K562 (cell line): ENCODE data around the gene UTS2R. TPM values are rescaled to one million over a fixed set of nuclear protein-coding genes. Genes with fewer than 3 reads are reported as not detected.

ENCODE experiments used
- COPS2 ChIP-seq: fragments of 450-650 bp; conservative IDR thresholded peaks from 2 replicates; pipeline ENCODE4 v1.6.1; 2016; ENCODE audit warnings: mild to moderate bottlenecking, moderate library complexity
- CSDE1 ChIP-seq, 2 experiments: fragments of 450-650 bp; IDR thresholded peaks; 2 replicates each; pipeline ENCODE4 v1.6.1; 2016; ENCODE audit warnings: mild to moderate bottlenecking in 1 of 2
- CTCFL ChIP-seq: IDR thresholded peaks from 2 replicates; pipeline ENCODE4 v1.6.1; 2011; ENCODE audit warnings: borderline replicate concordance, low read depth, mild to moderate bottlenecking, moderate library complexity, low read length; ENCODE audit not compliant: insufficient read depth, poor library complexity, severe bottlenecking
- DNMT1 ChIP-seq: fragments of 450-650 bp; IDR thresholded peaks from 2 replicates; pipeline ENCODE4 v1.6.1; 2016; ENCODE audit warnings: antibody characterized with exemption, mild to moderate bottlenecking
- ELF1 ChIP-seq: fragments of 200-800 bp; sonication (Bioruptor generic); IDR thresholded peaks from 2 replicates; pipeline ENCODE4 v1.6.1; 2016; ENCODE audit warnings: missing genetic modification characterization, missing compliant biosample characterization
- HLTF ChIP-seq: fragments of 450-650 bp; IDR thresholded peaks from 2 replicates; pipeline ENCODE4 v1.6.1; 2016
- HMBOX1 ChIP-seq: sonication (generic); IDR thresholded peaks from 2 replicates; pipeline ENCODE4 v1.6.1; 2016
- HMG20B ChIP-seq: fragments of 250-450 bp; sonication (Bioruptor Pico); IDR thresholded peaks from 2 replicates; pipeline ENCODE4 v1.5.0; 2021; ENCODE audit warnings: mild to moderate bottlenecking
- MCM7 ChIP-seq, 2 experiments: fragments of 450-650 bp; IDR thresholded peaks; 2 replicates each; pipeline ENCODE4 v1.6.1; 2016 to 2018
- NFATC3 ChIP-seq: fragments of 450-650 bp; IDR thresholded peaks from 2 replicates; pipeline ENCODE4 v1.6.1; 2017; ENCODE audit warnings: mild to moderate bottlenecking
- SETDB1 ChIP-seq: IDR thresholded peaks from one replicate; pipeline ENCODE4 v1.6.1; 2012; ENCODE audit warnings: low read length, control low read depth, inconsistent platforms
- ZBTB17 ChIP-seq: fragments of 450-650 bp; formaldehyde crosslinking; IDR thresholded peaks from 2 replicates; pipeline ENCODE4 v1.4.0; 2020; ENCODE audit warnings: mild to moderate bottlenecking
- ZBTB34 ChIP-seq: fragments of 250-450 bp; sonication (Bioruptor Pico); IDR thresholded peaks from 2 replicates; pipeline ENCODE4 v1.8.0; 2021; ENCODE audit warnings: mild to moderate bottlenecking, moderate library complexity
- ZC3H4 ChIP-seq: sonication (generic); formaldehyde crosslinking; IDR thresholded peaks from 2 replicates; pipeline ENCODE4 v1.9.0; 2021; ENCODE audit warnings: missing genetic modification reagents, borderline replicate concordance
- ZNF507 ChIP-seq: conservative IDR thresholded peaks from 2 replicates; pipeline ENCODE4 v1.6.1; 2017; ENCODE audit warnings: missing genetic modification characterization, missing compliant biosample characterization
- ZNF668 ChIP-seq: fragments of 250-450 bp; sonication (Bioruptor Pico); IDR thresholded peaks from 2 replicates; pipeline ENCODE4 v1.8.0; 2022; ENCODE audit warnings: mild to moderate bottlenecking, inconsistent platforms
- ZNF707 ChIP-seq: fragments of 250-450 bp; sonication (Bioruptor Pico); conservative IDR thresholded peaks from 2 replicates; pipeline ENCODE4 v1.8.0; 2022; ENCODE audit warnings: inconsistent platforms, mild to moderate bottlenecking, moderate library complexity
- polyA plus RNA-seq, 8 experiments: library from polyadenylated mRNA; depleted of rRNA in 4 of 8; stranded (reverse) in 5 of 8; unstranded in 3 of 8; fragments of >200 nt; fragmentation: Nextera tagmentation in 2 of 8; fragmentation: Illumina TruSeq in 1 of 8; extraction: Ambion mirVana in 2 of 8; extraction: Trizol in 1 of 8; gene quantifications; 2 replicates each; pipeline versions ENCODE4 v1.2.1 to v1.2.3, GENCODE V29; 2011 to 2014; ENCODE audit warnings: inconsistent platforms in 1 of 8, missing spikeins in 1 of 8
- total RNA-seq, 7 experiments: library from RNA; depleted of rRNA in 6 of 7; stranded (reverse); fragments of >200 nt in 6 of 7; fragmentation: Illumina TruSeq in 2 of 7; extraction: Trizol in 2 of 7; gene quantifications; 2 replicates each; pipeline versions ENCODE4 v1.2.1 to v1.2.3, GENCODE V29; 2011 to 2021; ENCODE audit warnings: low replicate concordance in 1 of 7
- TF ChIP-seq, protein P1 (sequence below): fragments of 450-650 bp; IDR thresholded peaks from 2 replicates; pipeline ENCODE4 v1.6.1; 2017; ENCODE audit warnings: mild to moderate bottlenecking, moderate library complexity
- TF ChIP-seq, protein P2 (sequence below), 3 experiments: fragments of 200-800 bp in 1 of 3; fragments of 250-450 bp in 1 of 3; fragments of 450-650 bp in 1 of 3; sonication (Bioruptor Pico) in 1 of 3; sonication (Bioruptor generic) in 1 of 3; formaldehyde crosslinking in 1 of 3; IDR thresholded peaks; 2 replicates each; pipeline versions ENCODE4 v1.6.1 to v1.8.0; 2016 to 2022; ENCODE audit warnings: mild to moderate bottlenecking in 2 of 3, missing genetic modification characterization in 2 of 3, missing compliant biosample characterization in 1 of 3, moderate library complexity in 1 of 3

UTS2R gene
- total and polyA plus RNA-seq, 9 of the 15 experiments (the other 6 are each of a cell fraction or from before 2014, with no cell fraction given) = 0.22 TPM; not detected in 8

DNA sequence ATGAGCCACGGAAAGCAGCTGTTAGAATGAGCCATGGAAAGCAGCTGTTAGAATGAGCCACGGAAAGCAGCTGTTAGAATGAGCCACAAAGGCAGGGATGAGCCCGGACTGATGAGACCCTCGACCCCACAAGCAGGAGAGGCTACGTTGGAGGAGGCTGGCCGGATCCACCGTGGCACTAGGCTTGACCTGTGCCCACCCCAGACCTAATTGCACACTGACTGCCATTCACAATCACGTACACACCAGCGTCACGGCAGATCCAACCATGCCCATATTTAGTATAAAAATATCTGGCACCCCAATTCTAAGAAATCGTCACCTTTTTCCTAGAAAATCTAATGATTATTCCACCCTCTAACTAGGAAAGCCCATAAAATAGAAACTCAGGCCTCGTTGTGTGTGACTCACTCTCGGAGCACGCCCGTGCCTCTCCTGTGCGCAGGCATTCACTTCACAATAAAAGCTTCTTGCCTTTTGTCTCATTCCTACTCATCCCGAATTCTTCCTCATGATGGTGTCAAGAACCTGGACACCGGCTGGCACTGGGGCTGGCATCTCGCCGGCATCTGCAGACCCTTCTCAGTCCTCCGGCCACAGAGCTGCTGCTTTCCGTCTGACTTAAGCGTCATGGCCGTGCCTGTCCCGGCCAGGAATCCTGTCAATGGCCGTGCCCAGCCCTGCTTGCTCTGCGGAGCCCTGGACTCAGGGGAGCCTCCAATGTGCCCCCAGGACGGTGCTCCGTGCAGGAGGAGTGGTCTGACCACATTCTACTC lies 32.5 kb upstream of the UTS2R start (continued):
- TF ChIP-seq, protein P1, sequence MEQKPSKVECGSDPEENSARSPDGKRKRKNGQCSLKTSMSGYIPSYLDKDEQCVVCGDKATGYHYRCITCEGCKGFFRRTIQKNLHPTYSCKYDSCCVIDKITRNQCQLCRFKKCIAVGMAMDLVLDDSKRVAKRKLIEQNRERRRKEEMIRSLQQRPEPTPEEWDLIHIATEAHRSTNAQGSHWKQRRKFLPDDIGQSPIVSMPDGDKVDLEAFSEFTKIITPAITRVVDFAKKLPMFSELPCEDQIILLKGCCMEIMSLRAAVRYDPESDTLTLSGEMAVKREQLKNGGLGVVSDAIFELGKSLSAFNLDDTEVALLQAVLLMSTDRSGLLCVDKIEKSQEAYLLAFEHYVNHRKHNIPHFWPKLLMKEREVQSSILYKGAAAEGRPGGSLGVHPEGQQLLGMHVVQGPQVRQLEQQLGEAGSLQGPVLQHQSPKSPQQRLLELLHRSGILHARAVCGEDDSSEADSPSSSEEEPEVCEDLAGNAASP = no peak
- TF ChIP-seq ZNF507 (tag) (no peak), SETDB1 (no peak), HMBOX1 (peak; percentile 48; the same call in 1 of the 2 replicates), NFATC3 (no peak), ZBTB34 (CRISPR knock-in tag) (no peak), ZNF707 (CRISPR knock-in tag) (no peak), HMG20B (CRISPR knock-in tag) (no peak), ZC3H4 (CRISPR knock-in tag) (no peak), ZBTB17 (CRISPR knock-in tag) (peak; percentile 39), HLTF (no peak), DNMT1 (no peak), CTCFL (no peak), ZNF668 (CRISPR knock-in tag) (0 out of 2 replicates have a peak, but pooled peaks have one; percentile 35), ELF1 (tag) (no peak), MCM7 (IDR thresholded peaks at IDR 0.05) (no peak), COPS2 (no peak), CSDE1 (IDR thresholded peaks at IDR 0.05) (no peak)
- TF ChIP-seq, protein P2, sequence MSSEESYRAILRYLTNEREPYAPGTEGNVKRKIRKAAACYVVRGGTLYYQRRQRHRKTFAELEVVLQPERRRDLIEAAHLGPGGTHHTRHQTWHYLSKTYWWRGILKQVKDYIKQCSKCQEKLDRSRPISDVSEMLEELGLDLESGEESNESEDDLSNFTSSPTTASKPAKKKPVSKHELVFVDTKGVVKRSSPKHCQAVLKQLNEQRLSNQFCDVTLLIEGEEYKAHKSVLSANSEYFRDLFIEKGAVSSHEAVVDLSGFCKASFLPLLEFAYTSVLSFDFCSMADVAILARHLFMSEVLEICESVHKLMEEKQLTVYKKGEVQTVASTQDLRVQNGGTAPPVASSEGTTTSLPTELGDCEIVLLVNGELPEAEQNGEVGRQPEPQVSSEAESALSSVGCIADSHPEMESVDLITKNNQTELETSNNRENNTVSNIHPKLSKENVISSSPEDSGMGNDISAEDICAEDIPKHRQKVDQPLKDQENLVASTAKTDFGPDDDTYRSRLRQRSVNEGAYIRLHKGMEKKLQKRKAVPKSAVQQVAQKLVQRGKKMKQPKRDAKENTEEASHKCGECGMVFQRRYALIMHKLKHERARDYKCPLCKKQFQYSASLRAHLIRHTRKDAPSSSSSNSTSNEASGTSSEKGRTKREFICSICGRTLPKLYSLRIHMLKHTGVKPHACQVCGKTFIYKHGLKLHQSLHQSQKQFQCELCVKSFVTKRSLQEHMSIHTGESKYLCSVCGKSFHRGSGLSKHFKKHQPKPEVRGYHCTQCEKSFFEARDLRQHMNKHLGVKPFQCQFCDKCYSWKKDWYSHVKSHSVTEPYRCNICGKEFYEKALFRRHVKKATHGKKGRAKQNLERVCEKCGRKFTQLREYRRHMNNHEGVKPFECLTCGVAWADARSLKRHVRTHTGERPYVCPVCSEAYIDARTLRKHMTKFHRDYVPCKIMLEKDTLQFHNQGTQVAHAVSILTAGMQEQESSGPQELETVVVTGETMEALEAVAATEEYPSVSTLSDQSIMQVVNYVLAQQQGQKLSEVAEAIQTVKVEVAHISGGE (CRISPR knock-in tag; IDR thresholded peaks at IDR 0.05) = peak in 1 of 3 experiments; percentile 74; a peak in 2 of 6 replicates
